HepG2 (cell line): Measurements from ENCODE around the gene HES2. TPM values are rescaled to one million over a fixed set of nuclear protein-coding genes. Genes with fewer than 3 reads are reported as not detected.

Source experiments
- AKAP8 ChIP-seq: sonication (generic); formaldehyde crosslinking; IDR thresholded peaks from 2 replicates; pipeline ENCODE4 v1.5.1; 2020; ENCODE audit warnings: mild to moderate bottlenecking, missing genetic modification reagents
- GABPB1 ChIP-seq: IDR thresholded peaks from 2 replicates; pipeline ENCODE4 v1.6.1; 2016; ENCODE audit warnings: mild to moderate bottlenecking, missing genetic modification reagents, moderate library complexity, missing compliant biosample characterization
- HDAC2 ChIP-seq: sonication (generic); formaldehyde crosslinking; IDR thresholded peaks from 2 replicates; pipeline ENCODE4 v1.4.0; 2020; ENCODE audit warnings: missing genetic modification reagents
- KDM5B ChIP-seq: sonication (generic); formaldehyde crosslinking; IDR thresholded peaks from 2 replicates; pipeline ENCODE4 v1.4.0; 2020; ENCODE audit warnings: missing genetic modification reagents, mild to moderate bottlenecking, borderline replicate concordance
- MED1 ChIP-seq: sonication (generic); formaldehyde crosslinking; IDR thresholded peaks from 2 replicates; pipeline ENCODE4 v1.4.0; 2020; ENCODE audit warnings: missing genetic modification reagents
- MIXL1 ChIP-seq: IDR thresholded peaks from 2 replicates; pipeline ENCODE4 v1.6.1; 2016
- MTF1 ChIP-seq: sonication (generic); formaldehyde crosslinking; IDR thresholded peaks from 2 replicates; pipeline ENCODE4 v1.5.0; 2020; ENCODE audit warnings: missing genetic modification reagents
- PHF5A ChIP-seq: IDR thresholded peaks from one replicate; pipeline ENCODE4 v1.6.1; 2018; ENCODE audit warnings: low read depth, missing genetic modification reagents; ENCODE audit not compliant: unreplicated experiment
- POLR2AphosphoS2 ChIP-seq: IDR thresholded peaks from 2 replicates; pipeline ENCODE4 v1.6.1; 2011; ENCODE audit warnings: low read depth, low read length, improper control_type of control experiment
- RAD51 ChIP-seq: fragments of 450-650 bp; IDR thresholded peaks from 2 replicates; pipeline ENCODE4 v1.6.1; 2016; ENCODE audit warnings: borderline replicate concordance
- REPIN1 ChIP-seq: sonication (generic); formaldehyde crosslinking; IDR thresholded peaks from 2 replicates; pipeline ENCODE4 v1.8.0; 2022; ENCODE audit warnings: missing genetic modification reagents, low read depth, mild to moderate bottlenecking, borderline replicate concordance
- SCMH1 ChIP-seq: sonication (generic); formaldehyde crosslinking; IDR thresholded peaks from 2 replicates; pipeline ENCODE4 v1.9.0; 2021; ENCODE audit warnings: missing genetic modification reagents, mild to moderate bottlenecking, borderline replicate concordance
- SP5 ChIP-seq: IDR thresholded peaks from 2 replicates; pipeline ENCODE4 v1.6.1; 2016; ENCODE audit warnings: low read depth, borderline replicate concordance
- SSRP1 ChIP-seq: IDR thresholded peaks from 2 replicates; pipeline ENCODE4 v1.6.1; 2016; ENCODE audit warnings: control low read depth
- SUZ12 ChIP-seq: fragments of 150-350 bp; IDR thresholded peaks from 2 replicates; pipeline ENCODE4 v1.6.1; 2014; ENCODE audit warnings: low read depth, low read length
- ZBTB1 ChIP-seq: sonication (generic); formaldehyde crosslinking; IDR thresholded peaks from 2 replicates; pipeline ENCODE4 v1.4.0; 2020; ENCODE audit warnings: missing genetic modification reagents, borderline replicate concordance
- ZNF761 ChIP-seq: sonication (generic); formaldehyde crosslinking; conservative IDR thresholded peaks from 2 replicates; pipeline ENCODE4 v1.4.0; 2020; ENCODE audit warnings: mild to moderate bottlenecking, missing genetic modification reagents
- polyA plus RNA-seq, 8 experiments: library from polyadenylated mRNA; depleted of rRNA in 3 of 8; stranded (reverse) in 7 of 8; unstranded in 1 of 8; fragments of >200 nt; fragmentation: Illumina TruSeq in 4 of 8; extraction: Trizol in 4 of 8; gene quantifications; 2 replicates each; pipeline versions ENCODE4 v1.2.1 to v1.2.3, GENCODE V29; 2011 to 2016; ENCODE audit warnings: low read depth in 4 of 8, missing spikeins in 1 of 8, mixed read lengths in 1 of 8; ENCODE audit not compliant: insufficient read depth in 1 of 8
- total RNA-seq, 5 experiments: library from RNA; depleted of rRNA; stranded (reverse); fragments of >200 nt; fragmentation: Illumina TruSeq; extraction: Trizol; gene quantifications; 2 replicates each; pipeline ENCODE4 v1.2.3, GENCODE V29; 2016; ENCODE audit warnings: low read depth in 1 of 5
- TF ChIP-seq, protein P1 (sequence below): sonication (generic); formaldehyde crosslinking; IDR thresholded peaks from 2 replicates; pipeline ENCODE4 v1.4.0; 2020; ENCODE audit warnings: missing genetic modification reagents, borderline replicate concordance
- TF ChIP-seq, protein P2 (sequence below): IDR thresholded peaks from 2 replicates; pipeline ENCODE4 v1.6.1; 2016; ENCODE audit warnings: missing compliant biosample characterization, missing genetic modification reagents, borderline replicate concordance
- TF ChIP-seq, protein P3 (sequence below): sonication (generic); formaldehyde crosslinking; IDR thresholded peaks from 2 replicates; pipeline ENCODE4 v1.5.0; 2020; ENCODE audit warnings: mild to moderate bottlenecking, missing genetic modification reagents
- TF ChIP-seq, protein P4 (sequence below): sonication (generic); formaldehyde crosslinking; IDR thresholded peaks from 2 replicates; pipeline ENCODE4 v1.5.1; 2020; ENCODE audit warnings: missing genetic modification reagents, mild to moderate bottlenecking, borderline replicate concordance
- TF ChIP-seq, protein P5 (sequence below): sonication (generic); formaldehyde crosslinking; IDR thresholded peaks from 2 replicates; pipeline ENCODE4 v1.4.0; 2020; ENCODE audit warnings: mild to moderate bottlenecking, missing genetic modification reagents
- TF ChIP-seq, protein P6 (sequence below): IDR thresholded peaks from 2 replicates; pipeline ENCODE4 v1.6.1; 2018; ENCODE audit warnings: missing genetic modification reagents, mild to moderate bottlenecking, missing compliant biosample characterization

The HES2 gene
- total and polyA plus RNA-seq, 2 of the 13 experiments (the other 11 are each of a cell fraction or from before 2014, with no cell fraction given) = 0.11 to 0.17 TPM

DNA sequence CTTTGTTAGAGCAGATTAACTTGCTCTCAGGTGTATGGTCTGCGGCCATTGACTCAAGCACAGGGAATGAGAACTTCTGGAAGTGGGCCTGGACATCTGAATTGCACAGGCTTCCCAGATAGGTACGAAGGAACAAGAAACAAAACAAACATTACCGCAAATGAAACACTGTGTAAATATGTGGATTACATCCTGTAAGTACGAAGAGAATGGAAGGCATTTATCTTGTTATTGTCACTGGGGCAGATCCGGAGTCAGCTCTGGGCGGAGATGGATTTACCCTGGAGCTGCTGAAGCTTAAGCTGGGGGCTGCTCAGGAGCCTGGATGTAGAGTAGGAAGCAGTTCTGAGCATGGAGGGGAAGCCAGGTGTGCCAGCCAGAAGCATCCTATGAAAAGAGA, 6.8 kb downstream of the HES2 start (continued):
- TF ChIP-seq, protein P1, sequence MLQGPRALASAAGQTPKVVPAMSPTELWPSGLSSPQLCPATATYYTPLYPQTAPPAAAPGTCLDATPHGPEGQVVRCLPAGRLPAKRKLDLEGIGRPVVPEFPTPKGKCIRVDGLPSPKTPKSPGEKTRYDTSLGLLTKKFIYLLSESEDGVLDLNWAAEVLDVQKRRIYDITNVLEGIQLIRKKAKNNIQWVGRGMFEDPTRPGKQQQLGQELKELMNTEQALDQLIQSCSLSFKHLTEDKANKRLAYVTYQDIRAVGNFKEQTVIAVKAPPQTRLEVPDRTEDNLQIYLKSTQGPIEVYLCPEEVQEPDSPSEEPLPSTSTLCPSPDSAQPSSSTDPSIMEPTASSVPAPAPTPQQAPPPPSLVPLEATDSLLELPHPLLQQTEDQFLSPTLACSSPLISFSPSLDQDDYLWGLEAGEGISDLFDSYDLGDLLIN (CRISPR knock-in tag) = no peak
- TF ChIP-seq HDAC2 = 0 out of 2 replicates have a peak, but pooled peaks have one; percentile 36
- TF ChIP-seq, protein P2, sequence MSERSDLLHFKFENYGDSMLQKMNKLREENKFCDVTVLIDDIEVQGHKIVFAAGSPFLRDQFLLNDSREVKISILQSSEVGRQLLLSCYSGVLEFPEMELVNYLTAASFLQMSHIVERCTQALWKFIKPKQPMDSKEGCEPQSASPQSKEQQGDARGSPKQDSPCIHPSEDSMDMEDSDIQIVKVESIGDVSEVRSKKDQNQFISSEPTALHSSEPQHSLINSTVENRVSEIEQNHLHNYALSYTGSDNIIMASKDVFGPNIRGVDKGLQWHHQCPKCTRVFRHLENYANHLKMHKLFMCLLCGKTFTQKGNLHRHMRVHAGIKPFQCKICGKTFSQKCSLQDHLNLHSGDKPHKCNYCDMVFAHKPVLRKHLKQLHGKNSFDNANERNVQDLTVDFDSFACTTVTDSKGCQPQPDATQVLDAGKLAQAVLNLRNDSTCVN = no peak
- TF ChIP-seq MTF1 (CRISPR knock-in tag) = no peak
- TF ChIP-seq, protein P3, sequence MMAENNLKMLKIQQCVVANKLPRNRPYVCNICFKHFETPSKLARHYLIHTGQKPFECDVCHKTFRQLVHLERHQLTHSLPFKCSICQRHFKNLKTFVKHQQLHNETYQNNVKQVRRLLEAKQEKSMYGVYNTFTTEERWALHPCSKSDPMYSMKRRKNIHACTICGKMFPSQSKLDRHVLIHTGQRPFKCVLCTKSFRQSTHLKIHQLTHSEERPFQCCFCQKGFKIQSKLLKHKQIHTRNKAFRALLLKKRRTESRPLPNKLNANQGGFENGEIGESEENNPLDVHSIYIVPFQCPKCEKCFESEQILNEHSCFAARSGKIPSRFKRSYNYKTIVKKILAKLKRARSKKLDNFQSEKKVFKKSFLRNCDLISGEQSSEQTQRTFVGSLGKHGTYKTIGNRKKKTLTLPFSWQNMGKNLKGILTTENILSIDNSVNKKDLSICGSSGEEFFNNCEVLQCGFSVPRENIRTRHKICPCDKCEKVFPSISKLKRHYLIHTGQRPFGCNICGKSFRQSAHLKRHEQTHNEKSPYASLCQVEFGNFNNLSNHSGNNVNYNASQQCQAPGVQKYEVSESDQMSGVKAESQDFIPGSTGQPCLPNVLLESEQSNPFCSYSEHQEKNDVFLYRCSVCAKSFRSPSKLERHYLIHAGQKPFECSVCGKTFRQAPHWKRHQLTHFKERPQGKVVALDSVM = no peak
- no peak for TF ChIP-seq SUZ12
- TF ChIP-seq SSRP1 = no peak
- TF ChIP-seq, protein P4, sequence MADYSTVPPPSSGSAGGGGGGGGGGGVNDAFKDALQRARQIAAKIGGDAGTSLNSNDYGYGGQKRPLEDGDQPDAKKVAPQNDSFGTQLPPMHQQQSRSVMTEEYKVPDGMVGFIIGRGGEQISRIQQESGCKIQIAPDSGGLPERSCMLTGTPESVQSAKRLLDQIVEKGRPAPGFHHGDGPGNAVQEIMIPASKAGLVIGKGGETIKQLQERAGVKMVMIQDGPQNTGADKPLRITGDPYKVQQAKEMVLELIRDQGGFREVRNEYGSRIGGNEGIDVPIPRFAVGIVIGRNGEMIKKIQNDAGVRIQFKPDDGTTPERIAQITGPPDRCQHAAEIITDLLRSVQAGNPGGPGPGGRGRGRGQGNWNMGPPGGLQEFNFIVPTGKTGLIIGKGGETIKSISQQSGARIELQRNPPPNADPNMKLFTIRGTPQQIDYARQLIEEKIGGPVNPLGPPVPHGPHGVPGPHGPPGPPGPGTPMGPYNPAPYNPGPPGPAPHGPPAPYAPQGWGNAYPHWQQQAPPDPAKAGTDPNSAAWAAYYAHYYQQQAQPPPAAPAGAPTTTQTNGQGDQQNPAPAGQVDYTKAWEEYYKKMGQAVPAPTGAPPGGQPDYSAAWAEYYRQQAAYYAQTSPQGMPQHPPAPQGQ (CRISPR knock-in tag) = no peak
- TF ChIP-seq, protein P5, sequence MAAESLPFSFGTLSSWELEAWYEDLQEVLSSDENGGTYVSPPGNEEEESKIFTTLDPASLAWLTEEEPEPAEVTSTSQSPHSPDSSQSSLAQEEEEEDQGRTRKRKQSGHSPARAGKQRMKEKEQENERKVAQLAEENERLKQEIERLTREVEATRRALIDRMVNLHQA (CRISPR knock-in tag) = no peak
- TF ChIP-seq PHF5A (CRISPR knock-in tag) = no peak
- TF ChIP-seq SP5 (CRISPR knock-in tag) = peak; percentile 70; the same call in 1 of the 2 replicates
- TF ChIP-seq GABPB1 (CRISPR knock-in tag) = no peak
- TF ChIP-seq REPIN1 (CRISPR knock-in tag) = no peak
- TF ChIP-seq, protein P6, sequence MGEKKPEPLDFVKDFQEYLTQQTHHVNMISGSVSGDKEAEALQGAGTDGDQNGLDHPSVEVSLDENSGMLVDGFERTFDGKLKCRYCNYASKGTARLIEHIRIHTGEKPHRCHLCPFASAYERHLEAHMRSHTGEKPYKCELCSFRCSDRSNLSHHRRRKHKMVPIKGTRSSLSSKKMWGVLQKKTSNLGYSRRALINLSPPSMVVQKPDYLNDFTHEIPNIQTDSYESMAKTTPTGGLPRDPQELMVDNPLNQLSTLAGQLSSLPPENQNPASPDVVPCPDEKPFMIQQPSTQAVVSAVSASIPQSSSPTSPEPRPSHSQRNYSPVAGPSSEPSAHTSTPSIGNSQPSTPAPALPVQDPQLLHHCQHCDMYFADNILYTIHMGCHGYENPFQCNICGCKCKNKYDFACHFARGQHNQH (CRISPR knock-in tag) = no peak
- TF ChIP-seq MIXL1 (CRISPR knock-in tag) = 0 out of 2 replicates have a peak, but pooled peaks have one; percentile 20
- no peak for TF ChIP-seq AKAP8 (CRISPR knock-in tag)
- TF ChIP-seq ZBTB1 (CRISPR knock-in tag) = no peak
- TF ChIP-seq MED1 (CRISPR knock-in tag) = 0 out of 2 replicates have a peak, but pooled peaks have one; percentile 18
- TF ChIP-seq POLR2AphosphoS2 = no peak
- no peak for TF ChIP-seq ZNF761
- TF ChIP-seq SCMH1 (CRISPR knock-in tag) = no peak
- no peak for TF ChIP-seq RAD51
- TF ChIP-seq KDM5B = no peak
